Breast epithelium (tissue), 3 donors: ENCODE measurements around the gene CHST15.

Source experiments
- POLR2A ChIP-seq: fragments of 450-650 bp; IDR thresholded peaks from one replicate; pipeline ENCODE4 v1.6.1; 2016; ENCODE audit warnings: antibody characterized with exemption, mild to moderate bottlenecking, moderate library complexity
- TF ChIP-seq, protein P1 (sequence below), 3 donors: fragments of 450-650 bp; IDR thresholded peaks; one replicate each; pipeline ENCODE4 v1.5.1; 2016 to 2017; ENCODE audit warnings: antibody characterized with exemption in 3 of 3, mild to moderate bottlenecking in 3 of 3, moderate library complexity in 3 of 3

DNA sequence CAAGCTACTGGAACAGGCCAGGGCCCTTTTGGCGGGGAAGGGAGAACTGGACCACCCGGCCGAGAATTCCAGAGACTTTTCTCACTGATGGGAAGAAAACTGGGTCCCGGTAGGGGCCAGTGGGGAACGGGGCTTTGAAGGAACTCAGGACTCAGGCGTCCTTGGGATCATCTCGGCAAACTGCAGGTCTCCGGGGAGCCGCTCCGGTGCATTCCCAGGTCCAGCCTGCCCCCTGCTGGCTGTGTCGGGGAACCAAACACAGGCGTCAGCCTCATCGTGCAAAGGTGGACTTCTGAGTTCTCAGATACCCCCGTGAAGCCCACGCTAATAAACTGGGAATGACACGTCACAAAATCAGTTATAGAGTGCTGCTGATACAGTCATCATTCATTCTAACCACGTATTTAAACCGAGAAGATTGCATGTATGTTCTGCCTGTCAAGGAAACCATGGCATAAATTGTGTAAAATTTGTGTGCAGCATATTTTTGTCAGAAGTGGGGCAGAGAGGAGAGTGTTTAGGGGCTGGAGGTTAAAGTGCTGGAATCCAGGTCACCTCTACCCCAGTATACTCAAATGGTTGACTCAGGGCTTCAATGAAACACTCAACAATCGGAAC lies 125.7 kb downstream of the CHST15 start:
- TF ChIP-seq, protein P1, sequence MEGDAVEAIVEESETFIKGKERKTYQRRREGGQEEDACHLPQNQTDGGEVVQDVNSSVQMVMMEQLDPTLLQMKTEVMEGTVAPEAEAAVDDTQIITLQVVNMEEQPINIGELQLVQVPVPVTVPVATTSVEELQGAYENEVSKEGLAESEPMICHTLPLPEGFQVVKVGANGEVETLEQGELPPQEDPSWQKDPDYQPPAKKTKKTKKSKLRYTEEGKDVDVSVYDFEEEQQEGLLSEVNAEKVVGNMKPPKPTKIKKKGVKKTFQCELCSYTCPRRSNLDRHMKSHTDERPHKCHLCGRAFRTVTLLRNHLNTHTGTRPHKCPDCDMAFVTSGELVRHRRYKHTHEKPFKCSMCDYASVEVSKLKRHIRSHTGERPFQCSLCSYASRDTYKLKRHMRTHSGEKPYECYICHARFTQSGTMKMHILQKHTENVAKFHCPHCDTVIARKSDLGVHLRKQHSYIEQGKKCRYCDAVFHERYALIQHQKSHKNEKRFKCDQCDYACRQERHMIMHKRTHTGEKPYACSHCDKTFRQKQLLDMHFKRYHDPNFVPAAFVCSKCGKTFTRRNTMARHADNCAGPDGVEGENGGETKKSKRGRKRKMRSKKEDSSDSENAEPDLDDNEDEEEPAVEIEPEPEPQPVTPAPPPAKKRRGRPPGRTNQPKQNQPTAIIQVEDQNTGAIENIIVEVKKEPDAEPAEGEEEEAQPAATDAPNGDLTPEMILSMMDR (IDR thresholded peaks at IDR 0.05), result peak; percentile 72 to 95 (median 87)
- TF ChIP-seq POLR2A, result no peak
